ENCODE data around the gene IMPA2. TPM values are rescaled to one million over a fixed set of nuclear protein-coding genes. Genes with fewer than 3 reads are reported as not detected.

Gene IMPA2
- polyA plus RNA-seq, 1 donor (not counting 4 experiments of a cell fraction or from before 2014, with no cell fraction given): 17.6 TPM

DNA sequence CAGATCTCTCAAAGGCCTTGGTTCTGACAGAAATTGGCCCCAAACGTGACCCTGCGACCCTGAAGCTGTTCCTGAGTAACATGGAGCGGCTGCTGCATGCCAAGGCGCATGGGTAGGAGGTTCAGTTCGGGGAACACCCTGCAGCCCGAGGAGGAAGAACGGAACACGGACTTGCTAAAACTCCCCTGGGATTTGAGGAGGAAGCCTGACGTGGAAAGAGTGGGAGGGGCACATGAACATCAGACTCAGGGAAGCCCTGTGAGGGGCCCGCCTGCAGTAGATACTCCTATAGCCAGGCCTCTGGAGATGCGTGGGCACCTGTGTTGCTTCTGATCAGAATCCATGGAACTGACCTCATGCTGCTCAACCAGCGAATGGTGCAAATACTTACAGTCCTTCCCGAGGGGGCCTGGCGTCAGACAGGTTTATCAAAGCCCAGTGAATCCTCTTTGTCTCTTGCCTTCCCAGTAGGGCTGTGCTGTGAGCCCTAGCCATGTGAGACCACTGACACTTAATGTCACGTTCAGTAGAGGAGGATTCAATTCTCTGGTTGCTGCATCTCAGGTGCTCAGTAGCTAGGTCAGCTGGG, 46.8 kb downstream of the IMPA2 start:
- peaks cover 41% of the 10 kb centered on the region for H3K4me1 ChIP-seq (ENCODE audit: control insufficient read depth, extremely low read depth, insufficient read depth, low read length)
- no peak overlapping the region for H3K9ac ChIP-seq (ENCODE audit: control insufficient read depth, extremely low read depth, insufficient read depth, low read length)
- no peak for TF ChIP-seq CTCF (optimal IDR thresholded peaks at IDR 0.05 in 1 of 3, IDR thresholded peaks at IDR 0.05 in 1 of 3, conservative IDR thresholded peaks at IDR 0.05 in 1 of 3; ENCODE audit: extremely low read depth in 1 of 3, insufficient read depth in 2 of 3, low read length in 3 of 3)
- no peak for TF ChIP-seq EZH2 (IDR thresholded peaks at IDR 0.05; ENCODE audit: low read length)

DNA sequence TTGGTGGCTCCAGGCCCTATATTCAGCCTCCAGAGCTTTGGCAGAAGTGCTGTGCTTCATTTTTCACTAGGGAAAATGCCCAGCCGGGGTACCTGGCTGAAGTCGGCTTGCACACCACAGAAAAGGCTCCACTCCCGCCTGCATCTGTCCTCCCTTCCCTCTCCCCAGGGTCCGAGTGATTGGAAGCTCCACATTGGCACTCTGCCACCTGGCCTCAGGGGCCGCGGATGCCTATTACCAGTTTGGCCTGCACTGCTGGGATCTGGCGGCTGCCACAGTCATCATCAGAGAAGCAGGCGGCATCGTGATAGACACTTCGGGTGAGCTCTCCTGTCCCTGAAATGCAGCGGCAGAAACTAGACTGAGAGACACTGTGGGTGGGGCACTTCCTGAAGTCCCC, 47.4 kb downstream of the IMPA2 start:
- FAIRE-seq (no peak), DNase-seq (ENCODE audit: low read depth, low spot score) (no peak)
- TF ChIP-seq CTCF (optimal IDR thresholded peaks at IDR 0.05 in 1 of 3, IDR thresholded peaks at IDR 0.05 in 1 of 3, conservative IDR thresholded peaks at IDR 0.05 in 1 of 3; ENCODE audit: extremely low read depth in 1 of 3, insufficient read depth in 2 of 3, low read length in 3 of 3) (no peak), EZH2 (IDR thresholded peaks at IDR 0.05; ENCODE audit: low read length) (no peak)
- Histone ChIP-seq H3K27me3 (ENCODE audit: control insufficient read depth, extremely low read depth, insufficient read depth, low read length) (no peaks in the 10 kb centered on the region), H3K9me3 (ENCODE audit: control insufficient read depth, low read depth, low read length) (no peaks in the 10 kb centered on the region), H3K9ac (ENCODE audit: control insufficient read depth, extremely low read depth, insufficient read depth, low read length) (no peak overlapping the region), H3K4me3 (ENCODE audit: control insufficient read depth in 2 of 3, extremely low read depth in 1 of 3, insufficient read depth in 2 of 3, low read depth in 1 of 3, low read length in 3 of 3) (no peak overlapping the region), H3K4me2 (ENCODE audit: control insufficient read depth, extremely low read depth, insufficient read depth, low read depth, low read length) (no peak overlapping the region), H3K79me2 (ENCODE audit: control insufficient read depth, insufficient read depth, low read length) (no peaks in the 10 kb centered on the region), H2AFZ (ENCODE audit: control insufficient read depth, low read length) (no peak overlapping the region), H4K20me1 (ENCODE audit: control insufficient read depth, extremely low read depth, insufficient read depth, low read length) (no peaks in the 10 kb centered on the region), H3K9me1 (ENCODE audit: control insufficient read depth, extremely low read depth, insufficient read depth, low read length) (no peaks in the 10 kb centered on the region), H3K27ac (ENCODE audit: control insufficient read depth, insufficient read depth, low read length) (no peak overlapping the region), H3K4me1 (ENCODE audit: control insufficient read depth, extremely low read depth, insufficient read depth, low read length) (peaks cover 35% of the 10 kb centered on the region), H3K36me3 (ENCODE audit: control insufficient read depth in 2 of 2, extremely low read depth in 1 of 2, insufficient read depth in 2 of 2, low read length in 2 of 2) (no peaks in the 10 kb centered on the region)
- dilution Hi-C loops (cut with MboI; ENCODE audit: extremely low pct_ligation_motif_present, low sequenced_read_pairs): no loop called here

More for the DNA sequence above, 46.8 kb downstream of the IMPA2 start:
- H3K27ac ChIP-seq (ENCODE audit: control insufficient read depth, insufficient read depth, low read length): no peak overlapping the region
- H3K9me1 ChIP-seq (ENCODE audit: control insufficient read depth, extremely low read depth, insufficient read depth, low read length): no peaks in the 10 kb centered on the region
- H3K36me3 ChIP-seq (ENCODE audit: control insufficient read depth in 2 of 2, extremely low read depth in 1 of 2, insufficient read depth in 2 of 2, low read length in 2 of 2): no peaks in the 10 kb centered on the region
- DNase-seq (ENCODE audit: low read depth, low spot score): no peak
- no peaks in the 10 kb centered on the region for H3K27me3 ChIP-seq (ENCODE audit: control insufficient read depth, extremely low read depth, insufficient read depth, low read length)
- FAIRE-seq: peak; percentile 62
- no peak overlapping the region for H3K4me2 ChIP-seq (ENCODE audit: control insufficient read depth, extremely low read depth, insufficient read depth, low read depth, low read length)
- H3K79me2 ChIP-seq (ENCODE audit: control insufficient read depth, insufficient read depth, low read length): no peaks in the 10 kb centered on the region
- dilution Hi-C loops (cut with MboI; ENCODE audit: extremely low pct_ligation_motif_present, low sequenced_read_pairs): no loop called here
- no peak overlapping the region for H3K4me3 ChIP-seq (ENCODE audit: control insufficient read depth in 2 of 3, extremely low read depth in 1 of 3, insufficient read depth in 2 of 3, low read depth in 1 of 3, low read length in 3 of 3)
- no peak overlapping the region for H2AFZ ChIP-seq (ENCODE audit: control insufficient read depth, low read length)
- H4K20me1 ChIP-seq (ENCODE audit: control insufficient read depth, extremely low read depth, insufficient read depth, low read length): no peaks in the 10 kb centered on the region
- no peaks in the 10 kb centered on the region for H3K9me3 ChIP-seq (ENCODE audit: control insufficient read depth, low read depth, low read length)

Data from keratinocyte (primary cell).